Esophagus (tissue), 2 donors: Measurements from ENCODE around the gene KCNH8. TPM values are rescaled to one million over a fixed set of nuclear protein-coding genes. Genes with fewer than 3 reads are reported as not detected.

ENCODE experiments used
- H3K27ac ChIP-seq, 2 donors: one replicate each; pipeline ENCODE4 v1.5.1; 2013; ENCODE audit warnings: low read depth in 2 of 2, mild to moderate bottlenecking in 2 of 2, inconsistent platforms in 1 of 2, low read length in 1 of 2, moderate library complexity in 1 of 2
- H3K27me3 ChIP-seq, 2 donors: one replicate each; pipeline ENCODE4 v1.6.1; 2013; ENCODE audit warnings: low read length in 2 of 2, control low read depth in 1 of 2, mild to moderate bottlenecking in 1 of 2; ENCODE audit not compliant: insufficient read depth in 2 of 2, control insufficient read depth in 1 of 2
- H3K36me3 ChIP-seq, 2 donors: one replicate each; pipeline ENCODE4 v1.6.1; 2013; ENCODE audit warnings: low read length in 1 of 2; ENCODE audit not compliant: control insufficient read depth in 2 of 2, insufficient read depth in 2 of 2
- H3K4me1 ChIP-seq, 2 donors: one replicate each; pipeline ENCODE4 v1.6.1; 2013; ENCODE audit warnings: low read length in 1 of 2; ENCODE audit not compliant: control insufficient read depth in 2 of 2, insufficient read depth in 2 of 2
- H3K4me3 ChIP-seq, 2 donors: one replicate each; pipeline ENCODE4 v1.5.1; 2013; ENCODE audit warnings: low read length in 2 of 2, mild to moderate bottlenecking in 2 of 2, low read depth in 1 of 2, moderate library complexity in 1 of 2
- H3K9me3 ChIP-seq, 2 donors: one replicate each; pipeline ENCODE4 v1.6.1; 2013; ENCODE audit warnings: mild to moderate bottlenecking in 2 of 2, low read depth in 1 of 2, low read length in 1 of 2, moderate library complexity in 1 of 2; ENCODE audit not compliant: control insufficient read depth in 2 of 2, insufficient read depth in 1 of 2
- WGBS, 2 donors: extraction: QIAGEN DNeasy Blood & Tissue Kit; methylation state at CpG; one replicate each; pipeline ENCODE4 v1.1.7; 2013; 5-methylcytosine and 5-hydroxymethylcytosine counted together
- polyA plus RNA-seq, 2 donors: library from polyadenylated mRNA; stranded (reverse); fragments of 200-250 nt; gene quantifications; one replicate each; pipeline ENCODE4 v1.2.3, GENCODE V29; 2013
- donor health status: healthy with polysubstance abuse.
- donor health status: Bipolar disorder and iron deficiency.

Gene KCNH8
- polyA plus RNA-seq, 2 donors = 0.05 to 0.06 TPM

DNA sequence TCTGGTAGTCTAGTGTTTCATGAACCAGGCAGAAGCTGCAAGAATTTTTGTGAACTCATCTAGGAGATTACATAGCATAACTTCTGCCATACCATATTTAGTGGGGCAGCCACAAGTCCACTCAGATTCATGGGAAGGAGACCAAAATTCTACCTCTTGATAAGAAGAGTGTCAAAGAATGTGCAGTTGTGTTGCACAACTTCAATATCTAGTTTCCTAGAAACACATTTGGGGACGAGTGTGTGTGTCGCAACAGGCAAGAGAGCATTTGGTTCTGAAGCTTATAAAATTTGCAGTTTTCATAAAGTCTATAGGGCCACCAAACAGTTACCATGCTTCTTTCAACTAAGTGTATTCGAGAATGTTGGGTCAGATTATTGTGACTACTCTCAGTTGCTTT lies 115.3 kb downstream of the KCNH8 start:
- Histone ChIP-seq H3K9me3 (peaks cover 0 to 3% of the 10 kb centered on the region in 2 donors), H3K27ac (no peak overlapping the region), H3K36me3 (no peaks in the 10 kb centered on the region), H3K4me1 (no peaks in the 10 kb centered on the region), H3K27me3 (no peaks in the 10 kb centered on the region), H3K4me3 (no peak overlapping the region)
- 77 to 80% methylated on average over 3 of the region's 3 CpGs for WGBS, 2 donors

GRCh38 chr3:19264424-19264823 lies 116.1 kb downstream of the KCNH8 start:
- no peaks in the 10 kb centered on the region for H3K36me3 ChIP-seq
- no peak overlapping the region for H3K4me3 ChIP-seq
- H3K4me1 ChIP-seq = no peaks in the 10 kb centered on the region
- H3K27ac ChIP-seq = no peak overlapping the region
- no peaks in the 10 kb centered on the region for H3K27me3 ChIP-seq
- H3K9me3 ChIP-seq = peaks cover 0 to 3% of the 10 kb centered on the region in 2 donors
- WGBS, 2 donors = 82 to 85% methylated on average over 6 of the region's 6 CpGs

DNA sequence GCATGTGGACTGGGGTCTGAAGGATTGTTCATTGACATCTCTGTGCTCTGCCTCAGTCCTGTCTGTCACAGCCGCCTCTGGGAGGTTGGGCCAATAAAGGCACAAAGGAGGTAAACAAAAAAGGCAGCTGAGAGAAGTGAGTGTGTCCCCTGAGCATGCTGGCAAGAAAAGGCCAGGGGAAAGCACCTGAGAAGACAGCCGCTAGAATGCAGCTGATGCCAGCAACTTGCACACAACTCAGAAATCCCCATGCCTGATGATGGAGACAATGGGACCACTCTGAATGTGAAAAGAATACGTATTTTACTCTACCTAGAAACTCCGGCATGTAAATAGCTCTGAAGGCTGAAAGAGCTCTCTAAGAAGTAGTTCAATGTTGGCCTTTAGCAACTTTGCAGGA lies 118.7 kb downstream of the KCNH8 start:
- Histone ChIP-seq H3K27ac (no peak overlapping the region), H3K36me3 (no peaks in the 10 kb centered on the region), H3K4me1 (no peaks in the 10 kb centered on the region), H3K27me3 (no peaks in the 10 kb centered on the region), H3K4me3 (no peak overlapping the region), H3K9me3 (peaks cover 0 to 3% of the 10 kb centered on the region in 2 donors)
- 63% methylated on average over 4 of the region's 4 CpGs for WGBS, 2 donors

- Histone ChIP-seq H3K27me3 (no peaks in the 10 kb centered on the region), H3K27ac (no peak overlapping the region), H3K36me3 (no peaks in the 10 kb centered on the region), H3K9me3 (no peaks in the 10 kb centered on the region), H3K4me1 (no peaks in the 10 kb centered on the region), H3K4me3 (no peak overlapping the region)
- WGBS, 2 donors = 62 to 76% methylated on average over 2 of the region's 2 CpGs
These were observed 122.2 kb downstream of the KCNH8 start for GRCh38 chr3:19270481-19270880.

- H3K9me3 ChIP-seq = no peaks in the 10 kb centered on the region
- 82 to 84% methylated on average over 3 of the region's 3 CpGs for WGBS, 2 donors
- no peaks in the 10 kb centered on the region for H3K36me3 ChIP-seq
- H3K4me3 ChIP-seq = no peak overlapping the region
- no peak overlapping the region for H3K27ac ChIP-seq
- no peaks in the 10 kb centered on the region for H3K4me1 ChIP-seq
- H3K27me3 ChIP-seq = no peaks in the 10 kb centered on the region
These were observed 124.0 kb downstream of the KCNH8 start for GRCh38 chr3:19272296-19272695.

DNA sequence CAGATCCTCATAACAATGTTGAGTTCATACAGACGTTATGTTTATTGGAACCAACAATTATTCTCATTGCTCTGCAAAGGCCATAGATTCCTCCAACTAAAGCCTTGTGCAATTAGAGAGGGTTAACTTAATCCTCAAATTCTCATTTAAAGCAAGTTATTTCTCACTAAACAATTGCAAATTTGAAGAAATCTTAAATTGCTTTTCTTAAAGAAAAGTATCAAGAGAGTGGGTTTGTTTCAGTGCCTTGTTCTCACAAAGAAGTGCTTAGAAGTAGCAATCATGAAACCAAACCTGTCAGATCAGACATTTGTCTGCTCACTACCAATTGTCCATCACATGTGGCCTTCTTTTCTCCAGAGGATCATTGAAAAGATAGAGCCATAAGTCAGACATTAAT lies 124.8 kb downstream of the KCNH8 start:
- H3K4me1 ChIP-seq = no peaks in the 10 kb centered on the region
- H3K4me3 ChIP-seq = no peak overlapping the region
- H3K36me3 ChIP-seq = no peaks in the 10 kb centered on the region
- no peak overlapping the region for H3K27ac ChIP-seq
- no peaks in the 10 kb centered on the region for H3K27me3 ChIP-seq
- no peaks in the 10 kb centered on the region for H3K9me3 ChIP-seq
- 62 to 63% methylated on average over 1 of the region's 1 CpG for WGBS, 2 donors

GRCh38 chr3:19274576-19274975 lies 126.3 kb downstream of the KCNH8 start:
- WGBS, 2 donors = 48 to 58% methylated on average over 1 of the region's 1 CpG
- Histone ChIP-seq H3K9me3 (no peaks in the 10 kb centered on the region), H3K36me3 (no peaks in the 10 kb centered on the region), H3K4me1 (no peaks in the 10 kb centered on the region), H3K27me3 (no peaks in the 10 kb centered on the region), H3K4me3 (no peak overlapping the region), H3K27ac (no peak overlapping the region)

DNA sequence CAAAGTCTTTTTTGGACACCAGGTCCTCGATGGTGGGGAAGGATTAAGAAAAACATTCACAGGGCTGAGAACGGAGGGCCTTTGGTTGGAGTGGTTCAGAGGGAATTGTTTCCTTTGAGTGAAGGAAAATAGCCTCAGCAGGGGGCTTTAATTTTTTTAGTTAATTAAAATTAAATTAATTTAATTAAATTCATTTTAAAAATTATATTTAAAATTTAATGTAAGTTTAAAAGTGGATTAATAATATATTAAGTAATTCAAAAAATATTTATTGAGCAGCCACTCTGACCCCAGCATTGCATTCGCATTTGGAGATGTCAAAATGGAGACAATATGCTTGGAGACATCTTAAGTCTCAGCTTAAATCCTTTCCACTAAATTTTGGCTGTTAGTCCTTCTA lies 136.7 kb downstream of the KCNH8 start:
- no peaks in the 10 kb centered on the region for H3K36me3 ChIP-seq
- no peak overlapping the region for H3K4me3 ChIP-seq
- H3K4me1 ChIP-seq = no peaks in the 10 kb centered on the region
- H3K27ac ChIP-seq = no peak overlapping the region
- 82 to 84% methylated on average over 3 of the region's 3 CpGs for WGBS, 2 donors
- H3K27me3 ChIP-seq = no peaks in the 10 kb centered on the region
- H3K9me3 ChIP-seq = no peaks in the 10 kb centered on the region

DNA sequence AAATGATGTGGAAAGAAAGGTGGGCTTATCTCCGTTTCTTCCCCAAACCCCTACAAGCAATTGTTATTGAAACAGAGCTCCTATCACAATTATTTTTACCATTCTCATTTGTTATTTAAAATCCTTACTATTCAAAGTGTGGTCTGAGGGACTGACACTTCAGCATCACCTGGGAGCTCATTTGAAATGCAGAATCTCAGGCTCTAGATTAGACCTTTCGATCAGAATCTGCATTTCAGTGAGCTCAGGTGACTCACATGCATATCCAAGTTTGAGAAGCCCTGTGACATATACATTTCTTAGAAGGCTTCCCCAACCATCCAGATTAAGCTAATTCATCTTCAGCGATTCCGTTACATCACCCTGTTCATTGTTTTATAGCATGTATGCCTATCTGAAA lies 145.0 kb downstream of the KCNH8 start:
- no peaks in the 10 kb centered on the region for H3K4me1 ChIP-seq
- H3K9me3 ChIP-seq = no peaks in the 10 kb centered on the region
- no peaks in the 10 kb centered on the region for H3K27me3 ChIP-seq
- WGBS, 2 donors = 86% methylated on average over 4 of the region's 4 CpGs
- H3K27ac ChIP-seq = no peak overlapping the region
- no peaks in the 10 kb centered on the region for H3K36me3 ChIP-seq
- H3K4me3 ChIP-seq = no peak overlapping the region

DNA sequence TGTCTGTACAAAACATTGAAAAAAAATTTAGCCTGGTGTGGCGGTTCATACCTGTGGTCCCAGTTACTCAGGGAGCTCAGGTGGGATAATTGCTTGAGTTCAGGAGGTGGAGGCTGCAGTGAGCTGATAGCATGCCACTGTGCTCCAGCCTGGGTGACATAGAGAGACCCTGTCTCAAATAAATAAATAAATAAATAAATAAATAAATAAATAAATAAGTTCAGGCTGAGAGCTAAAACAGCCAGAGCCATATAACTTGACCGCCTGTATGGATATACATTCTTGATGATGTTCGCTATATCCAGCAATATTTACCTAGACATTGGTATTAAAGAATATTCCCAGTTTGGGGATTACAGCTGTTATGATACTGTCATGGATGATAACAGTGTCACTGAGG lies 146.9 kb downstream of the KCNH8 start:
- Histone ChIP-seq H3K9me3 (no peaks in the 10 kb centered on the region), H3K36me3 (no peaks in the 10 kb centered on the region), H3K4me1 (no peaks in the 10 kb centered on the region), H3K4me3 (no peak overlapping the region), H3K27ac (no peak overlapping the region), H3K27me3 (no peaks in the 10 kb centered on the region)
- WGBS, 2 donors = 94 to 96% methylated on average over 3 of the region's 3 CpGs
